Measurements from ENCODE around the gene CMAS.
"Not testable (repeated sequence)": the region's sequence is repeated elsewhere in the genome, so short reads cannot be mapped to it uniquely, and the experiment has no call there.

Gene CMAS

GRCh38 chr12:22046090-22046967 lies at the start of gene CMAS:
Gene CMAS, plus strand, starts transcription at chr12:22046218. Its CDS starts 86 bp downstream, at chr12:22046304.
- DNase-seq (ENCODE audit: low spot score) (peak; percentile 47), FAIRE-seq (no peak)

- DNase-seq (ENCODE audit: low spot score) (no peak), FAIRE-seq (no peak)
Observed at GRCh38 chr12:21998295-21998694, 47.7 kb upstream of the CMAS start.

GRCh38 chr12:21998782-21999181 lies 47.2 kb upstream of the CMAS start:
- FAIRE-seq (no peak), DNase-seq (ENCODE audit: low spot score) (no peak)

GRCh38 chr12:22002430-22002829 lies 43.6 kb upstream of the CMAS start:
- FAIRE-seq (no peak), DNase-seq (ENCODE audit: low spot score) (no peak)

GRCh38 chr12:22007794-22008193 lies 38.2 kb upstream of the CMAS start:
- FAIRE-seq; DNase-seq (ENCODE audit: low spot score): not testable (repeated sequence)

- DNase-seq (ENCODE audit: low spot score): no peak
- FAIRE-seq: no peak
Observed at GRCh38 chr12:22008196-22008595, 37.8 kb upstream of the CMAS start.

- DNase-seq (ENCODE audit: low spot score) (no peak), FAIRE-seq (no peak)
Observed at GRCh38 chr12:22014041-22014782, 31.8 kb upstream of the CMAS start.

GRCh38 chr12:22014783-22015144 lies 31.3 kb upstream of the CMAS start:
- no peak for FAIRE-seq
- DNase-seq (ENCODE audit: low spot score): no peak

- FAIRE-seq: no peak
- no peak for DNase-seq (ENCODE audit: low spot score)
Observed at GRCh38 chr12:22016982-22017381, 29.0 kb upstream of the CMAS start.

GRCh38 chr12:22018860-22019259 lies 27.2 kb upstream of the CMAS start:
- FAIRE-seq (peak; percentile 55), DNase-seq (ENCODE audit: low spot score) (no peak)

GRCh38 chr12:22023489-22023888 lies 22.5 kb upstream of the CMAS start:
- FAIRE-seq; DNase-seq (ENCODE audit: low spot score): not testable (repeated sequence)

GRCh38 chr12:22029491-22029890 lies 16.5 kb upstream of the CMAS start:
- DNase-seq (ENCODE audit: low spot score): no peak
- FAIRE-seq: no peak

GRCh38 chr12:22029991-22030390 lies 16.0 kb upstream of the CMAS start:
- FAIRE-seq (no peak), DNase-seq (ENCODE audit: low spot score) (no peak)

- DNase-seq (ENCODE audit: low spot score) (no peak), FAIRE-seq (no peak)
Observed at GRCh38 chr12:22032732-22033131, 13.3 kb upstream of the CMAS start.

- DNase-seq (ENCODE audit: low spot score) (no peak), FAIRE-seq (no peak)
Observed at GRCh38 chr12:22034709-22035506, 11.1 kb upstream of the CMAS start.

GRCh38 chr12:22037947-22038346 lies 8.1 kb upstream of the CMAS start:
- FAIRE-seq (no peak), DNase-seq (ENCODE audit: low spot score) (no peak)

GRCh38 chr12:22038734-22039133 lies 7.3 kb upstream of the CMAS start:
- FAIRE-seq (no peak), DNase-seq (ENCODE audit: low spot score) (no peak)

- DNase-seq (ENCODE audit: low spot score) (no peak), FAIRE-seq (no peak)
Observed at GRCh38 chr12:22039361-22039760, 6.7 kb upstream of the CMAS start.

- FAIRE-seq (no peak), DNase-seq (ENCODE audit: low spot score) (no peak)
Observed at GRCh38 chr12:22042976-22043669, 2.9 kb upstream of the CMAS start.

- DNase-seq (ENCODE audit: low spot score): no peak
Observed at GRCh38 chr12:22043943-22044342, 2.1 kb upstream of the CMAS start.

GRCh38 chr12:22044391-22044790 lies 1.6 kb upstream of the CMAS start:
- FAIRE-seq (no peak), DNase-seq (ENCODE audit: low spot score) (no peak)

More at GRCh38 chr12:22043943-22044342, 2.1 kb upstream of the CMAS start:
- FAIRE-seq: no peak
